NCI-H2107 (cell line): ENCODE results near the gene TADA1.
"Not testable (repeated sequence)": the region's sequence is repeated elsewhere in the genome, so short reads cannot be mapped to it uniquely, and the experiment has no call there.

Source experiments
- DNase-seq: peaks from one replicate; lab custom pipeline; 2025; lab: John Stamatoyannopoulos, UW

The TADA1 gene

GRCh38 chr1:166843769-166844596 is 32.1 kb downstream of the TADA1 start:
- no peak for DNase-seq

- no peak for DNase-seq
Measured at GRCh38 chr1:166843322-166843721, 32.7 kb downstream of the TADA1 start.

- DNase-seq: no peak
Measured at GRCh38 chr1:166840309-166841274, 35.5 kb downstream of the TADA1 start.

GRCh38 chr1:166839600-166840308 is 36.3 kb downstream of the TADA1 start:
- DNase-seq: no peak

GRCh38 chr1:166838766-166839599 is 37.1 kb downstream of the TADA1 start, which contains the start of gene POGK:
Gene POGK (plus strand): TSS chr1:166839475. CDS start chr1:166840957, 1,482 bp downstream.
- DNase-seq: peak; percentile 69

- no peak for DNase-seq
Measured at GRCh38 chr1:166836733-166837132, 39.3 kb downstream of the TADA1 start.

GRCh38 chr1:166829762-166830161 is 46.3 kb downstream of the TADA1 start:
- not testable (repeated sequence) for DNase-seq

- no peak for DNase-seq
Measured at GRCh38 chr1:166827426-166827825, 48.6 kb downstream of the TADA1 start.

- no peak for DNase-seq
Measured at GRCh38 chr1:166822385-166822784, 53.7 kb downstream of the TADA1 start.

- DNase-seq: no peak
Measured at GRCh38 chr1:166819974-166820373, 56.1 kb downstream of the TADA1 start.

- DNase-seq: no peak
Measured at GRCh38 chr1:166814611-166815010, 61.5 kb downstream of the TADA1 start.

GRCh38 chr1:166813508-166814223 is 62.4 kb downstream of the TADA1 start:
- no peak for DNase-seq

- DNase-seq: no peak
Measured at GRCh38 chr1:166811691-166812090, 64.4 kb downstream of the TADA1 start.

- DNase-seq: no peak
Measured at GRCh38 chr1:166808952-166809351, 67.1 kb downstream of the TADA1 start.
